A549 (cell line): Measurements from ENCODE around the gene IGFL4.

Experiments
- CTCF ChIP-seq: fragments of >200 bp; sonication (Bioruptor Twin); formaldehyde crosslinking; IDR thresholded peaks from 3 replicates; pipeline ENCODE4 v1.5.1; 2016
- MAX ChIP-seq: IDR thresholded peaks from 2 replicates; pipeline ENCODE4 v1.6.1; 2012
- RAD21 ChIP-seq, 2 experiments: fragments of >200 bp in 1 of 2; sonication (Bioruptor Twin) in 1 of 2; formaldehyde crosslinking in 1 of 2; IDR thresholded peaks in 1 of 2; conservative IDR thresholded peaks in 1 of 2; 2 replicates in 1 of 2; 3 replicates in 1 of 2; pipeline ENCODE4 v1.6.1; 2012 to 2018; ENCODE audit warnings: inconsistent platforms in 1 of 2
- TP53 ChIP-seq: fragments of 250-450 bp; sonication (Bioruptor Pico); IDR thresholded peaks from 2 replicates; pipeline ENCODE4 v1.5.0; 2021; ENCODE audit warnings: mild to moderate bottlenecking, moderate library complexity

- TF ChIP-seq CTCF (no peak), MAX (no peak), TP53 (CRISPR knock-in tag) (no peak), RAD21 (conservative IDR thresholded peaks at IDR 0.05 in 1 of 2, IDR thresholded peaks at IDR 0.05 in 1 of 2) (no peak)
Observed at GRCh38 chr19:46002678-46003275, 38.0 kb downstream of the IGFL4 start.
